ENCODE data around the gene ANXA6. TPM values are rescaled to one million over a fixed set of nuclear protein-coding genes. Genes with fewer than 3 reads are reported as not detected.

The ANXA6 gene
- total RNA-seq, 4 donors from 2014 or later: 91.6 to 164 (median 142) TPM

GRCh38 chr5:151082282-151082902, 75.2 kb downstream of the ANXA6 start:
- Histone ChIP-seq H3K4me3 (peak overlapping the region; percentile 87 to 97 (median 92)), H3K9me3 (no peaks in the 10 kb centered on the region), H3K27me3 (no peaks in the 10 kb centered on the region), H3K36me3 (no peaks in the 10 kb centered on the region), H3K27ac (peak overlapping the region; percentile 98 to 100 (median 100)), H3K4me1 (peaks cover 63 to 73% of the 10 kb centered on the region in 2 donors)
- intact Hi-C loops (cut with DNase I; ENCODE audit: low total_unique reads): no loop called here
- in situ Hi-C loops (cut with MboI; ENCODE audit: low sequenced_read_pairs in 4 of 4): no loop called here
- DNase-seq: peak in 1 of 2 donors; percentile 62
- ATAC-seq: peak in 1 of 2 donors; percentile 21
- TF ChIP-seq POLR2A (IDR thresholded peaks at IDR 0.05) (no peak), CTCF (IDR thresholded peaks at IDR 0.05 in 4 of 5, conservative IDR thresholded peaks at IDR 0.05 in 1 of 5) (peak; percentile 37 to 56 (median 47))

GRCh38 chr5:151081431-151082281, 75.9 kb downstream of the ANXA6 start:
- in situ Hi-C loops (cut with MboI; ENCODE audit: low sequenced_read_pairs in 4 of 4): no loop called here

GRCh38 chr5:151080613-151081430, 76.8 kb downstream of the ANXA6 start, which contains the start of gene TNIP1:
Gene TNIP1 (minus strand): TSS chr5:151081034. CDS start chr5:151065095, 15,939 bp downstream.
- intact Hi-C loops (cut with DNase I; ENCODE audit: low total_unique reads) (no loop called here), in situ Hi-C loops (cut with MboI; ENCODE audit: low sequenced_read_pairs in 4 of 4) (no loop called here)
- peak within 1 kb of the TSS; percentile 98 to 100 (median 100) for H3K27ac ChIP-seq
- no peaks in the 10 kb centered on the region for H3K27me3 ChIP-seq
- peak; percentile 73 to 80 for ATAC-seq
- H3K36me3 ChIP-seq: no peaks in the 10 kb centered on the region
- no peaks in the 10 kb centered on the region for H3K9me3 ChIP-seq
- DNase-seq: peak; percentile 90 to 94
- peak within 1 kb of the TSS; percentile 87 to 97 (median 92) for H3K4me3 ChIP-seq
- TF ChIP-seq CTCF (IDR thresholded peaks at IDR 0.05 in 4 of 5, conservative IDR thresholded peaks at IDR 0.05 in 1 of 5) (no peak), POLR2A (IDR thresholded peaks at IDR 0.05) (peak; percentile 83 to 93)
- H3K4me1 ChIP-seq: peaks cover 72 to 79% of the 10 kb centered on the region in 2 donors

More at GRCh38 chr5:151081431-151082281, 75.9 kb downstream of the ANXA6 start:
- ATAC-seq: no peak
- TF ChIP-seq CTCF (IDR thresholded peaks at IDR 0.05 in 4 of 5, conservative IDR thresholded peaks at IDR 0.05 in 1 of 5) (no peak), POLR2A (IDR thresholded peaks at IDR 0.05) (no peak)
- Histone ChIP-seq H3K9me3 (no peaks in the 10 kb centered on the region), H3K4me3 (peak overlapping the region; percentile 87 to 97 (median 92)), H3K27me3 (no peaks in the 10 kb centered on the region), H3K36me3 (no peaks in the 10 kb centered on the region), H3K4me1 (peaks cover 70 to 79% of the 10 kb centered on the region in 2 donors), H3K27ac (peak overlapping the region; percentile 98 to 100 (median 100))
- DNase-seq: no peak
- intact Hi-C loops (cut with DNase I; ENCODE audit: low total_unique reads): no loop called here

GRCh38 chr5:151079838-151080612, 77.6 kb downstream of the ANXA6 start:
- DNase-seq (no peak), ATAC-seq (no peak)
- Histone ChIP-seq H3K27me3 (no peaks in the 10 kb centered on the region), H3K36me3 (no peaks in the 10 kb centered on the region), H3K4me3 (peak overlapping the region; percentile 87 to 97 (median 92)), H3K4me1 (peaks cover 67 to 75% of the 10 kb centered on the region in 2 donors), H3K9me3 (no peaks in the 10 kb centered on the region), H3K27ac (peak overlapping the region; percentile 98 to 100 (median 100))
- TF ChIP-seq POLR2A (IDR thresholded peaks at IDR 0.05) (no peak), CTCF (IDR thresholded peaks at IDR 0.05 in 4 of 5, conservative IDR thresholded peaks at IDR 0.05 in 1 of 5) (no peak)
- in situ Hi-C loops (cut with MboI; ENCODE audit: low sequenced_read_pairs in 4 of 4): no loop called here
- intact Hi-C loops (cut with DNase I; ENCODE audit: low total_unique reads): no loop called here

Data from gastrocnemius medialis (tissue), 4 donors.